GM21529 (cell line): Measurements from ENCODE around the gene HSD11B1L.
A peak's percentile ranks its signal among the peaks of the same experiment; 100 is the strongest.
"Not testable (repeated sequence)": the region's sequence is repeated elsewhere in the genome, so short reads cannot be mapped to it uniquely, and the experiment has no call there.

Source experiments
- ATAC-seq: cut with Tn5 transposase; IDR thresholded peaks from one replicate; pipeline ENCODE4 v1.9.1; 2021; ENCODE audit not compliant: unreplicated experiment

HSD11B1L gene

DNA sequence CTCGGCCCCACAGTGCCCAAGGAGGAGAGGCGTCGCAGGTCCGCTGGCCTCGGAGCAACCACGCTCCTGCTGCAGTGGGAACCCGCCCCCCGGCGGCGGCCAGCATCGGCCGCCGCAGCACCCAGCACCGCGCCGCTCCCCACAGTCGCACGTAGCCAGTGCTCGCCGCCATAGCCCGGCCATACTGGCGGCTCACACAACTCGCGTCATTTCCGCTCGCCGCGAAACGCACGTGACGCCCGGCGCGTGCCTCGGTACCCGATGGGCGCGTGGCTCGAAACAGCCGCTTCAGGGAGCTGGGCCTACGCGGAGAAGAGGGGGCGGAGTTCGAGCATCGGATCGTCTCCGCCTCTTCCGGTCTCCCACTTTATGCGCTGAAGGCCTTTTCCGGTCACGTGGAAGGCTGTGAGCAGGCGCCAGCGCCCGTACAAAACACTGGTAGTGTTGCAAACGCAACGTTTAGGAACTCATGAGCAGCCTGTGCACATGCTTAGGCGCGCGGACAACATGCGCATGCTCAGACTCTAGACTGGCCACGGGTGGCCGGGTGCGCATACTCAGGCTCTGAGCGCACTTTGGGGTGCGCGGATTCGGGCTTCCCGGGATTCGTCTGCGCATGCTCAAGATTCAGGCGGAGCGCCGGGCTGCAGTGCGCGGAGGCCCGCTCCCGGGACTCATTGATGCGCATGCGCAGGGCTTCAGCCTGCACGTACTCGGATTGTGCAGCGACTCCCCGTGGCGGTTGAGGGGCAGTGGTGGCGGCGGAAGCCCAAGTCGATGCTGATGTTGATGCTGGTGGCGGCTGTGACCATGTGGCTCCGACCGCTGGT lies 39.3 kb downstream of the HSD11B1L start, which contains the start of the genes CATSPERD and LONP1:
TSS of gene CATSPERD (plus strand) at position 677 of the 830 bp plus-strand sequence. CDS start at position 778, 101 bp downstream.
TSS of gene LONP1 (minus strand) at position 186 of the 830 bp plus-strand sequence. CDS start at position 172, 14 bp downstream.
- ATAC-seq = peak; percentile 85

DNA sequence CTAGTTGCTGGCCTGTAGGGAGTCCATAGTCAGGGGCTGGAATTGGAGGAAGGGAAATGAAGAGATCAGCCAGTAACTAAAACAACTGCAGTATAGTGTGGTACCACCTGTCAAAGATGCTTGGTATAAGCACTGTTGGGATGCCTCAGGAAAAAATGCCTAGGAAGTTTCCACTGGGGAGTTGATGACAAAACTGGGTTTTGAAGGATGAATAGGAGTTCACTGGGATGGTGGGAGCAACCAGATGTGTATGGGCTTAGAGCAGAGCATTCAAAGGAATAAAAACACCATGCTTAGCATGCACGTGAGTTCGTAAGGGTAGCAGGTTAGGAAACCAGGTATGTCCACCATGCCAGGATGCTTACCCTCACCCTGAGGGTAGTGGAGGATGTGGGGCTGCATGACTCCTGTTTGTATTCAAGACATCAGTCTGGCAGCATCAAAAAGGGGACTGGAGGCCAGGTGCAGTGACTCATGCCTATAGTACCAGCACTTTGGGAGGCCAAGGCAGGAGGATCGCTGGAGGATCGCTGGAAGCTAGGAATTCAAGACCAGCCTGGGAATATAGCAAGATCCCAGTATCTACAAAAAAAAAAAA lies 46.7 kb downstream of the HSD11B1L start:
- ATAC-seq = no peak

DNA sequence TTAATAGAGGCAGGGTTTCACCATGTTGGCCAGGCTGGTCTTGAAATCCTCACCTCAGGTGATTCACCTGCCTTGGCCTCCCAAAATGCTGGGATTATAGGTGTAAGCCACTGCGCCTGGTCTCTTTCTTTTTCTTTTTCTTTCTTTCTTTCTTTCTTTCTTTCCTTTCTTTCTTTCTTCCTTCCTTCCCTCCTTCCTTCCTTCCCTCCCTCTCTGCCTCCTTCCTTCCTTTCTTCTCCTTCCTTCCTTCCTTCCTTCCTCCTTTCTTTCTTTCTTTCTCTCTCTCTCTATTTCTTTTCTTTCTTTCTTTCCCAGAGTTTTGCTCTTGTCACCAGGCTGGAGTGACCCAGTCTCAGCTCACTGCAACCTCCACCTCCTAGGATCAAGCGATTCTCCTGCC lies 52.3 kb downstream of the HSD11B1L start:
- not testable (repeated sequence) for ATAC-seq
